HepG2 (cell line): ENCODE measurements around the gene ELMOD3. TPM values are rescaled to one million over a fixed set of nuclear protein-coding genes. Genes with fewer than 3 reads are reported as not detected.

Source experiments
- BATF2 ChIP-seq: sonication (generic); formaldehyde crosslinking; IDR thresholded peaks from 2 replicates; pipeline ENCODE4 v1.8.0; 2022; ENCODE audit warnings: mild to moderate bottlenecking, missing genetic modification reagents, moderate library complexity
- HOXA5 ChIP-seq: sonication (generic); formaldehyde crosslinking; IDR thresholded peaks from 2 replicates; pipeline ENCODE4 v1.4.0; 2020; ENCODE audit warnings: missing genetic modification reagents
- HOXD1 ChIP-seq: sonication (generic); formaldehyde crosslinking; IDR thresholded peaks from 2 replicates; pipeline ENCODE4 v1.5.0; 2020; ENCODE audit warnings: missing genetic modification reagents
- KDM5A ChIP-seq: fragments of 200-600 bp; sonication (generic); IDR thresholded peaks from 2 replicates; pipeline ENCODE4 v1.7.0; 2018; ENCODE audit warnings: antibody characterized with exemption, mild to moderate bottlenecking, low read length, borderline replicate concordance
- PHF8 ChIP-seq: sonication (generic); formaldehyde crosslinking; IDR thresholded peaks from 2 replicates; pipeline ENCODE4 v1.5.0; 2020; ENCODE audit warnings: missing genetic modification reagents
- POLR2G ChIP-seq: fragments of 200-400 bp; formaldehyde crosslinking; IDR thresholded peaks from 2 replicates; pipeline ENCODE4 v1.6.1; 2018; ENCODE audit warnings: mild to moderate bottlenecking, low read depth, low read length, moderate library complexity
- PTBP1 ChIP-seq: fragments of 200-400 bp; formaldehyde crosslinking; IDR thresholded peaks from 2 replicates; pipeline ENCODE4 v1.6.1; 2018; ENCODE audit warnings: low read length, low read depth; ENCODE audit not compliant: poor library complexity, severe bottlenecking
- RFX1 ChIP-seq: fragments of 450-650 bp; IDR thresholded peaks from 2 replicates; pipeline ENCODE4 v1.6.1; 2017
- SALL2 ChIP-seq: sonication (generic); formaldehyde crosslinking; IDR thresholded peaks from 2 replicates; pipeline ENCODE4 v1.8.1; 2023; ENCODE audit warnings: mild to moderate bottlenecking, missing genetic modification reagents, inconsistent platforms
- TEAD2 ChIP-seq: sonication (generic); formaldehyde crosslinking; IDR thresholded peaks from 2 replicates; pipeline ENCODE4 v1.9.0; 2021; ENCODE audit warnings: missing genetic modification reagents
- YEATS2 ChIP-seq: sonication (generic); formaldehyde crosslinking; IDR thresholded peaks from 2 replicates; pipeline ENCODE4 v1.4.0; 2020; ENCODE audit warnings: missing genetic modification reagents, borderline replicate concordance
- ZFY ChIP-seq: sonication (generic); formaldehyde crosslinking; IDR thresholded peaks from 2 replicates; pipeline ENCODE4 v1.4.0; 2020; ENCODE audit warnings: missing genetic modification reagents
- ZNF333 ChIP-seq: sonication (generic); formaldehyde crosslinking; IDR thresholded peaks from 2 replicates; pipeline ENCODE4 v1.4.0; 2020; ENCODE audit warnings: mild to moderate bottlenecking, missing genetic modification reagents, borderline replicate concordance
- ZNF441 ChIP-seq: sonication (generic); formaldehyde crosslinking; IDR thresholded peaks from 2 replicates; pipeline ENCODE4 v1.7.0; 2021; ENCODE audit warnings: missing genetic modification reagents, borderline replicate concordance
- ZNF772 ChIP-seq: sonication (generic); formaldehyde crosslinking; IDR thresholded peaks from 2 replicates; pipeline ENCODE4 v1.5.0; 2020; ENCODE audit warnings: mild to moderate bottlenecking, missing genetic modification reagents
- polyA plus RNA-seq, 8 experiments: library from polyadenylated mRNA; depleted of rRNA in 3 of 8; stranded (reverse) in 7 of 8; unstranded in 1 of 8; fragments of >200 nt; fragmentation: Illumina TruSeq in 4 of 8; extraction: Trizol in 4 of 8; gene quantifications; 2 replicates each; pipeline versions ENCODE4 v1.2.1 to v1.2.3, GENCODE V29; 2011 to 2016; ENCODE audit warnings: low read depth in 4 of 8, missing spikeins in 1 of 8, mixed read lengths in 1 of 8; ENCODE audit not compliant: insufficient read depth in 1 of 8
- total RNA-seq, 5 experiments: library from RNA; depleted of rRNA; stranded (reverse); fragments of >200 nt; fragmentation: Illumina TruSeq; extraction: Trizol; gene quantifications; 2 replicates each; pipeline ENCODE4 v1.2.3, GENCODE V29; 2016; ENCODE audit warnings: low read depth in 1 of 5
- TF ChIP-seq, protein P1 (sequence below): sonication (generic); formaldehyde crosslinking; IDR thresholded peaks from 2 replicates; pipeline ENCODE4 v1.9.0; 2021; ENCODE audit warnings: missing genetic modification reagents, borderline replicate concordance
- TF ChIP-seq, protein P2 (sequence below): sonication (generic); formaldehyde crosslinking; IDR thresholded peaks from 2 replicates; pipeline ENCODE4 v1.4.0; 2020; ENCODE audit warnings: missing genetic modification reagents
- TF ChIP-seq, protein P3 (sequence below): sonication (generic); formaldehyde crosslinking; IDR thresholded peaks from 2 replicates; pipeline ENCODE4 v1.8.0; 2022; ENCODE audit warnings: missing genetic modification reagents, mild to moderate bottlenecking, borderline replicate concordance
- TF ChIP-seq, protein P4 (sequence below): sonication (generic); formaldehyde crosslinking; IDR thresholded peaks from 2 replicates; pipeline ENCODE4 v1.8.1; 2023; ENCODE audit warnings: mild to moderate bottlenecking, missing genetic modification reagents

The ELMOD3 gene
- total and polyA plus RNA-seq, 2 of the 13 experiments (the other 11 are each of a cell fraction or from before 2014, with no cell fraction given): 13.3 to 19.5 TPM

GRCh38 chr2:85421260-85422071 lies 66.9 kb downstream of the ELMOD3 start (continued):
- 0 out of 2 replicates have a peak, but pooled peaks have one; percentile 52 for TF ChIP-seq ZNF772 (CRISPR knock-in tag)
- TF ChIP-seq ZNF333 (CRISPR knock-in tag): no peak
- no peak; the same call in 1 of the 2 replicates for TF ChIP-seq SALL2 (CRISPR knock-in tag)
- TF ChIP-seq PHF8 (CRISPR knock-in tag): peak; percentile 56
- TF ChIP-seq KDM5A: no peak
- no peak for TF ChIP-seq RFX1
- TF ChIP-seq, protein P1, sequence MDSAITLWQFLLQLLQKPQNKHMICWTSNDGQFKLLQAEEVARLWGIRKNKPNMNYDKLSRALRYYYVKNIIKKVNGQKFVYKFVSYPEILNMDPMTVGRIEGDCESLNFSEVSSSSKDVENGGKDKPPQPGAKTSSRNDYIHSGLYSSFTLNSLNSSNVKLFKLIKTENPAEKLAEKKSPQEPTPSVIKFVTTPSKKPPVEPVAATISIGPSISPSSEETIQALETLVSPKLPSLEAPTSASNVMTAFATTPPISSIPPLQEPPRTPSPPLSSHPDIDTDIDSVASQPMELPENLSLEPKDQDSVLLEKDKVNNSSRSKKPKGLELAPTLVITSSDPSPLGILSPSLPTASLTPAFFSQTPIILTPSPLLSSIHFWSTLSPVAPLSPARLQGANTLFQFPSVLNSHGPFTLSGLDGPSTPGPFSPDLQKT (CRISPR knock-in tag): no peak
- no peak for TF ChIP-seq TEAD2 (CRISPR knock-in tag)
- TF ChIP-seq POLR2G: peak; percentile 79
- 0 out of 2 replicates have a peak, but pooled peaks have one; percentile 49 for TF ChIP-seq BATF2 (CRISPR knock-in tag)
- TF ChIP-seq PTBP1: no peak
- TF ChIP-seq, protein P2, sequence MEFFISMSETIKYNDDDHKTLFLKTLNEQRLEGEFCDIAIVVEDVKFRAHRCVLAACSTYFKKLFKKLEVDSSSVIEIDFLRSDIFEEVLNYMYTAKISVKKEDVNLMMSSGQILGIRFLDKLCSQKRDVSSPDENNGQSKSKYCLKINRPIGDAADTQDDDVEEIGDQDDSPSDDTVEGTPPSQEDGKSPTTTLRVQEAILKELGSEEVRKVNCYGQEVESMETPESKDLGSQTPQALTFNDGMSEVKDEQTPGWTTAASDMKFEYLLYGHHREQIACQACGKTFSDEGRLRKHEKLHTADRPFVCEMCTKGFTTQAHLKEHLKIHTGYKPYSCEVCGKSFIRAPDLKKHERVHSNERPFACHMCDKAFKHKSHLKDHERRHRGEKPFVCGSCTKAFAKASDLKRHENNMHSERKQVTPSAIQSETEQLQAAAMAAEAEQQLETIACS (CRISPR knock-in tag): peak; percentile 43; the same call in 1 of the 2 replicates
- TF ChIP-seq ZNF441: peak; percentile 69; the same call in 1 of the 2 replicates
- peak; percentile 80; the same call in 1 of the 2 replicates for TF ChIP-seq YEATS2
- TF ChIP-seq, protein P3, sequence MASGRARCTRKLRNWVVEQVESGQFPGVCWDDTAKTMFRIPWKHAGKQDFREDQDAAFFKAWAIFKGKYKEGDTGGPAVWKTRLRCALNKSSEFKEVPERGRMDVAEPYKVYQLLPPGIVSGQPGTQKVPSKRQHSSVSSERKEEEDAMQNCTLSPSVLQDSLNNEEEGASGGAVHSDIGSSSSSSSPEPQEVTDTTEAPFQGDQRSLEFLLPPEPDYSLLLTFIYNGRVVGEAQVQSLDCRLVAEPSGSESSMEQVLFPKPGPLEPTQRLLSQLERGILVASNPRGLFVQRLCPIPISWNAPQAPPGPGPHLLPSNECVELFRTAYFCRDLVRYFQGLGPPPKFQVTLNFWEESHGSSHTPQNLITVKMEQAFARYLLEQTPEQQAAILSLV (CRISPR knock-in tag): peak; percentile 92; the same call in 1 of the 2 replicates
- TF ChIP-seq ZFY (CRISPR knock-in tag): peak; percentile 64; the same call in 1 of the 2 replicates
- TF ChIP-seq, protein P4, sequence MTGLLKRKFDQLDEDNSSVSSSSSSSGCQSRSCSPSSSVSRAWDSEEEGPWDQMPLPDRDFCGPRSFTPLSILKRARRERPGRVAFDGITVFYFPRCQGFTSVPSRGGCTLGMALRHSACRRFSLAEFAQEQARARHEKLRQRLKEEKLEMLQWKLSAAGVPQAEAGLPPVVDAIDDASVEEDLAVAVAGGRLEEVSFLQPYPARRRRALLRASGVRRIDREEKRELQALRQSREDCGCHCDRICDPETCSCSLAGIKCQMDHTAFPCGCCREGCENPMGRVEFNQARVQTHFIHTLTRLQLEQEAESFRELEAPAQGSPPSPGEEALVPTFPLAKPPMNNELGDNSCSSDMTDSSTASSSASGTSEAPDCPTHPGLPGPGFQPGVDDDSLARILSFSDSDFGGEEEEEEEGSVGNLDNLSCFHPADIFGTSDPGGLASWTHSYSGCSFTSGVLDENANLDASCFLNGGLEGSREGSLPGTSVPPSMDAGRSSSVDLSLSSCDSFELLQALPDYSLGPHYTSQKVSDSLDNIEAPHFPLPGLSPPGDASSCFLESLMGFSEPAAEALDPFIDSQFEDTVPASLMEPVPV (CRISPR knock-in tag): no peak; the same call in 1 of the 2 replicates
- peak; percentile 97 for TF ChIP-seq HOXD1
- TF ChIP-seq HOXA5: peak; percentile 94; the same call in 1 of the 2 replicates
